HuH-7.5 (cell line): Measurements from ENCODE around the gene AMFR.

ENCODE experiments used
- DNase-seq: peaks from one replicate; pipeline ENCODE4 v3.0.0; 2011; ENCODE audit warnings: low spot score

AMFR gene

DNA sequence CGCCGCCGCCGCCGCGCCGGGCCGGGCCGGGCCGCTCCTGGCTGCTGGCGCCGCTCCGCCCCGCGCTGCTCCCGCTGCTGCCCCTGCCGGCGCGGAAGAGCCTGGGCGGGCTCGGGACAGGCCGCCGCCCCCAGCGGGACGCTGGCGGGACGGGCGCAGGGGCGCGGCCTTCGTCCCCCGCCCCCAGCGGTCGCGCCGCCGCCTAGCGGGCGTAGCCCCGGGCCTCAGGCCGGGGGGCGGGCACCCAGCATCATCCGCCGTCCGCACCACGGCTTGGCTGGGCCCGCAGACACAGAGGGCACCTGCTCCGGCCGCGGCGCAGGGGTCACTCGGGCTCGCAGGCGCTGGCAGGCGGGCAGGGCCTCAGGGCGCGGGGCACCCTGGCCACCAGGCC, at the start of gene AMFR:
TSS of gene AMFR (minus strand) at position 107 of the 394 bp plus-strand sequence. CDS start 218 bp downstream, outside the sequence.
- peak; percentile 71 for DNase-seq

DNA sequence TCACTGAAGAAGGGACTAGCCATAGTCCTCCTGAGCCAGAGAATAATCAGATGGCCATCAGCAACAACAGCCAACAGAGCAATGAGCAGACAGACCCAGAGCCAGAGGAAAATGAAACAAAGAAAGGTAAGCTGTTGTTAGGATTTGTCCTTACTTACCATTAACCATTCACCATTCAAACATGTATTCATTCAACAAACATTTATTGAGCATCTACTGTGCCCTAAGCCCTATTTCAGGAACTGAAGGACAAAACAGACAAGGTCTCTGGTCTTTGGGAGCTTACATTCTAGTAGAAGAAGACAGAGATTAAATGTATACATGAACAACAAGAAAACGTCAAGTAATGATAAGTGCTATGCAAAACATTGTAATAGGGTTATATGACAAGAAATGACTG, 45.3 kb upstream of the AMFR start:
- no peak for DNase-seq

DNA sequence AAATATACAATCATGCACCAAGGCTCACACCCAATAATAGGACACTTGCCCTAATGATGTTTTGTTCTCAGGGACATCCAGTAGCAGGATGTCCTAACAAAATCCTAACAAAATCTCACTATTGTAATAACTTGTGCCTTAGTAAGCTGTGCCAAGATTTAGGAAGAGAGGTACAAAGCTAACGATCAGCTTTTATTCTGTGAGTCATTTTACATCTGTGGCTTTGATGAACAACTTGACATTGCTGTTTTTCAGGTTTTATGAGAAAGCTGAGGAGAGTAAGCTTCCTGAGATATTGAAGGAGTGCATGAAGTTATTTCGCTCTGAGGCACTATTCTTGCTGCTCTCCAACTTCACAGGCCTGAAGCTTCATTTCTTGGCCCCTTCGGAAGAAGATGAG, 44.9 kb upstream of the AMFR start:
- no peak for DNase-seq

DNA sequence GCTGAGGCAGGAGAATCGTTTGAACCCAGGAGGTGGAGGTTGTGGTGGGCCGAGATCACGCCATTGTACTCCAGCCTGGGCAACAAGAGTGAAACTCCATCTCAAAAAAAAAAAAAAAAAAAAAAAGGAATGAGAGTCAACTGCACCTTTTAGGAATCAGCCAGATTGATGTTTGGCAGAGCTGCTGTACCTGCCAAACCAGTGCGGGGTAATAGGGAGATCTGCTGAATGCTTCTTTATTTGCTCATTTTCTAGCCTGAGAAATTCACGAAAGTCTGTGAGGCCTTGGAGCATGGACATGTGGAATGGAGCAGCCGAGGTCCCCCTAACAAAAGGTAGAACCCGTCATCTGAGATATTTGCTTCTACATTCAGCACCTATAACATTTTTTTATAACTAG, 44.4 kb upstream of the AMFR start:
- DNase-seq: no peak

DNA sequence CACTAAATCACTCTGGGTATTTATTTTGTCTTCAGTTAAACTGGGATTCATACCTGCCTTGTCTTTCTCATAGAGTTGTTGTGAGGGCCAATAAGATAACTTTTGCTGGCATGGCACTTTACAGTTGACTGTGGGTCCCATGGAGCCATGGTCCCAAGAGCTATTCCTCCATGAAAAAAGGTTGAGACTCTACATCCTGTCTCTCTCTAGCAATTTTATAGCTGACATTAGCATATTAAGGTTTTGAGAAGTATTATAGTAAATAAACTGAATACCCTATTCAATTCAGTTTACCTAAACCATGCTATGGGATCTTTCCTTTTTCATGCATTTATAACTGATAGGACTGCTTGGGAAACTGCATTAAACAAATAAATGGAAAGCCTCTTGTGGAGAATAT, 43.5 kb upstream of the AMFR start:
- no peak for DNase-seq

DNA sequence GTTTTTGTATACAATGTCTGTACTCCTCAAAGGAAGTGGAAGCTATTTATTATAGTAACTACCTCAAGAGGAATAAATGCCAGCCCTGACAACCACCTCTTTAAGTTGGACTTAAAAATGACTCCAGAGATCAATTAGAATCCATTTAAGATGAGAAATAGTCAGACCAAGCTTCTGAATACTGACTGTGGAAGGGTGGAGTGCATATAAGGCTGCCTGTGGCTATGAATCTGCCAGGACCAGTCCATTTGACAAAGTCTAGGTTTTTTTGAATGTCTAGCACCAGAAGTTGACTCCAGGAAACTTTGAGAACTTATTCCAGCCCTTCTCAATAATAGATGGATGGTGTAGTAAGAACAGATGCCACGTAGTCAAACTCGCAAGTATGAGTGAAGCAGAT, 41.0 kb upstream of the AMFR start:
- no peak for DNase-seq

DNA sequence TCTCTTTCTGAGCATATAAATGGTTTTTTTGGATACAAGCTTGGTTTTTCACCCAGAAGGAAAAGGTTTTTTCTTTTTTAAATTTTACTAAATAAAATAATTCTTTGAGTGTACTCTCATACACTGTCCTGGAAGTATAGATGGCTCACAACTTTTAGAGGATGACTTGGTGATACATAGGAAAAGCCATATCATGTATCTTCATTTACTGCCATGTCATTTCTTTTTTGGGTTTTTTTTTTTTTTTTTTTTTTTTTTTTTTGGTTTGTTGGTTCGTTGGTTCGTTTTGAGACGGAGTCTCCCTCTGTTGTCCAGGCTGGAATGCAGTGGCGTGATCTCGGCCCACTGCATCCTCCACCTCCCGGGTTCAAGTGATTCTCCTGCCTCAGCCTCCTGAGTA, 37.8 kb upstream of the AMFR start:
- no peak for DNase-seq

DNA sequence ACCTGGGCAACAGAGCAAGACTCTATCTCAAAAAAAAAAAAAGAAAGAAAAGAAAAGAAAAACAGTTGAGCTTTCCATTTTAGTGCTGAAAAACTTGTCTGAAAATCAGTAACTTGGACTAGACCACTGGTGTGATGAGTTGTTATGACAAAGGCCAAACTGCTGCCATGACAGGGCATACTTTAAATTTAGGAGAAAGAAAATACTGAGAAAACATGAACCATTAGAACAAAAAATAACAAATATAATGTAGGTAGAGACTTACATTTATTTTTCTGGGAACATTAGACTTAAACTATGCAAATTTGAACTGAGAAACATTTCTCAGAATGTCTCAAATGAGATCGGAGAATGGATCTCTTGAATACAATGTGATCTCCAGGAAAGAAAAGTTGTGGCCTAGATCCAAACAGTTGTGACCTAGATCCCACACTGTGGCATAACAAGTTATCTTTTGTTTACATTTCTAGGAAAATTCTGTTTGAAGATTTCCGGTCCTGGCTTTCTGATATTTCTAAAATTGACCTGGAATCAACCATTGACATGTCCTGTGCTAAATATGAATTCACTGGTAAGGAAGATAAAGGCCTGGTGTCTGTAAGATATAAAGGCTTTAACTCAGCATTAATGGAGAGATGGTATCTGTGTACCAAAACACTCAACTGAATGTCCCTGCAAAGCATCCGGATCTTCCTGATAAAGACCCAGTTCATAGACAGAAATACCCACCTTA, 36.9 kb upstream of the AMFR start:
- no peak for DNase-seq

DNA sequence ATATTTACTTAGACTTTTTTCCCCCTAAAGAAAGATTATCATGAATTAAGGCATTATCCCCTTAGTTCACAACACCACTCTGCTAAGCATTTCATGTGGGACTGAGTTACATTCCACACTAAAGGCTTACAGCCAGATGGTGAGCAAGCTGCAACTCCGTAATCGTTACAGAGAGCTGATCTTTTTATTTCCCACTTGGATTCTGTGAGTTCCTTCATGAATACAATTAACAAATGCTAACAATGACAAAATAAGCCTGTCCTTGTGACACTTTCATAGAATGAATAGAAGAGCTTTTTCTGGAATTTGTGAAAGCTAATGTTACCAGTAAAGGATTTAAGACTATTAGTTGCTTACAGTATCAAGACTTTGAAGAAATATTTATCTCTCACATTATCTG, 34.8 kb upstream of the AMFR start:
- no peak for DNase-seq

DNA sequence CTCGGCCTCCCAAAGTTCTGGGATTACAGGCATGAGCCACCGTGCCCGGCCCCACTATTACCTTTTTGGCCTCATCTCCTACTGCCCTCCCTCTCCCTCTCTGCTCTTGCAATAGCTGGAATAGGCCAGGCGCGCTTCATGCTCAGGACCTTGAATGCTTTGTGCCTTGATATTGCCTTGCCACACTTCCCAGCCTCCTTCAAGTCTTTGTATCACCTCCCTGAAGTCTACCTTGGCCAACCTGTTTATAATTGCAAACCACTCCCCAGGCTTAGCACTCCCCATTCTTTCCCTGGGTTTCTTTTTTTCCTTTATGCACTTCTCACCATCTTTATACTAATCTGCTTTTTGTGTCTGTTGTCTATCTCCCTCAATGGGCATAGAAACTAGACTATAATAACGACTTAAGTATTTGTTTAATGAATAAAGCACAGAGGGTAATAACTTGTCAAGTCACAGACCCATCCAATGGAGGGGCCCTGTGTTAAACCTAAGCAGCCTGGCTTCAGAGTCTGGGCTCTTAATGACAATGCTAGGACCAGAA, 32.7 kb upstream of the AMFR start:
- DNase-seq: no peak

DNA sequence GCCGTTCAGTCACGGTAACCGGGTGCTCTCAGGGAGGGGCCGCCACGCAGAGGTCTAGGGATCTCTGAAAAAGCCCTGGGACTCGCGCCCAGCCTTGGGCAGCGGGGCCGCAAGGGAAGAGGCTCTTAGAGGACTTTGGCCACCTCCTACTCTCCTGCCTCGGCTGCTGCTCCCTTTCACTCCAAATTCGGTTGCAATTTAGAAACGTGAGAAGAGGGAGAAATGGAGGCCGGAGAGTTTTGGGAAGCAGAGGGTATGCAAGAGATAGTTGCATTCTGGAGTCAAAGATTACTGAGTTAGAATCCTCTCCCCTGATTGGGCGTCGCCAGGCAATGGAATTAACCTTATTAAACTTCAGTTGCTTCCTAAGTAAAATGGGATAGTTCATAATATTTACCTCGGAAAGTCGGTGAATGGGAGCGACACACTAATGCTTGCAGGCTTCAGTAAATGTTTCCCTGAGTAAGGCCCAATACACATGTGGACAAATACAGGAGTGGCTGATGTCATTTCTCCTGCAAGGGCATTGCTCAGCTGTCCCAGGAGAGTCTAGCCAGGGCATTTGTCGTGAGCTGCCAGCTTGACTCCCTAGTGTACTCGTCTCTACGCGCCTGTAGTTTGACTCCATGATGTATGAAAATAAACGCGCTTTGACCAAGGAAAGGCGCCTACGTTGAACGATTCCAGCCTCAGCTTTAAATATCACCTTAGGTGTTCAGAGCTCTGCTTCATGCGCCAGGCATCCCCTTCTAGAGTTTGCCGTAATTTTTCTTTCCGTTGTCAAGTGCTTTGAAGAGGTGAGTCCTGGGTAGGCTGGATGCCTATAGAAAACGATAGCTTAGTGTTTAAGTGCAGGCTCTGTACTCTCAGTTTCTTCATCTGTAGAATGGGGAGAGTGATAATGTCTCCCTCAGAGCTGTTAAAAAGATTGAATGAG, 26.7 kb upstream of the AMFR start:
- DNase-seq: no peak

DNA sequence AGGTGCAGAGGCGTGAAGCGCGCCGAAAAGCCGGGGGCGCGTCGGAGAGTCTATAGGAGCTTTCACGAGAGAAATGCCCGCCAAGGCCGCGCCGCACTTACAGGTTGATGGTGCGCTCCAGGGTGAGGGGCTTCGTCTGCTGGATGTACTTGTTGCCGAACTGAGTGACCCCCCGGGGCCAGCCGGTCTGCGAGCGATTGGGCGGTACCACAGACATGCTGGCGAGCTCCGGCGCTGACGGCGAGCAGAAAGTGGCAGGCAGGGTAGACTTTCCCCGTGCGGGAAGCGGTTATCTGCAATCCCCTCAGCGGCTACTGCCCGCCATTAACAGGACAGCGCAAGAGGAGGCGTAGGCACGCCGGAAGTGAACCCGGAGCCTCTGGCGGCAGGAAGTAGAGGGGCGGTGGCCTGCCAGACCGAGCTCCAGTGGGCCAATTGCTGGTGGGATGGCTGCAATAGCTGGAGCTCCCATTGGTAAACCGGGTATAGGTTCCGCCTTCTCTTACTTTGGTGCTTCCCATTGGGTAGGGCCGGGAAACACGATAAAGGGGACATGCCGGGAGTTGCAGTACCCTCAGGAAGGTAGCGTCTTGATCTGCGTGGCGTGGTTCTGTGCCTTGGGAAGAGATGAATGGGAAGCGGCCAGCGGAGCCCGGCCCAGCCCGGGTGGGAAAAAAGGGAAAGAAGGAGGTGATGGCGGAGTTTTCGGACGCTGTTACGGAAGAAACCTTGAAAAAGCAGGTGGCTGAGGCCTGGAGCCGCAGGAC, 25.8 kb upstream of the AMFR start, which contains the start of the genes NUDT21 and OGFOD1:
TSS of gene NUDT21 (minus strand) at position 347 of the 767 bp plus-strand sequence. CDS start at position 217, 130 bp downstream.
TSS of gene OGFOD1 (plus strand) at position 569 of the 767 bp plus-strand sequence. CDS start at position 628, 59 bp downstream.
- DNase-seq: peak; percentile 83

DNA sequence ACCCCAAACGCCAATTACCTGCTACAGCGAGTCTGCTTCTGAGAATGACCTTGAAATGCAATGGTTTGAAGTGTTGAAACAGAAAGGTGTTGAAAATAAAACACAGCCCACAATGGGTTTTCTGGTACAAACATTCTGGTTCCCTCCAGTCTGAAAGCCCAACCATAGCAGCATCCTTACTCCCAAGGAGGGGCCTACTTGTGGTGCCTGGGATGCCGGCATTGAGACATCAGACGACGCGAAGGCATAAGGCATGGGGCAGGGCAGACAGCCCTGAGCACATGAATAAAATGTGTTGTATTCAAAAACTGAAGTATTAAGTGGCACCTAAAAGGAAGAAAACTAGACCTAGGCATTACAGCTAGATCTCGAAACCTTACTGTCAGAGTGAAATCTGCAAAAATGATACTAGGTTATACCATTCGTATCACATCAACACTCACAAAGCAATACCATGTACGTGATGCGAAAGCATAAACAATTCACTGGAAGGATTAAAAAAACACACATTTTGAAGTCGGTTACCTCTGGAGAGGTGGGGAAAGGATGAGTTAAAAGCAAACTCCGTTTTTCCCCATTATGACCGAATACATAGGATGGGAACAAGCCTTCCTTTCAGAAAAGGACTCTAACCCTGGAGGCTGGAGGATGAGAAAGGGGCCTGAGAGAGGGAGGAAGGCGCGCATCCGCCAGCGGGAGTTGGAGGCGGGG, 25.1 kb upstream of the AMFR start:
- no peak for DNase-seq

DNA sequence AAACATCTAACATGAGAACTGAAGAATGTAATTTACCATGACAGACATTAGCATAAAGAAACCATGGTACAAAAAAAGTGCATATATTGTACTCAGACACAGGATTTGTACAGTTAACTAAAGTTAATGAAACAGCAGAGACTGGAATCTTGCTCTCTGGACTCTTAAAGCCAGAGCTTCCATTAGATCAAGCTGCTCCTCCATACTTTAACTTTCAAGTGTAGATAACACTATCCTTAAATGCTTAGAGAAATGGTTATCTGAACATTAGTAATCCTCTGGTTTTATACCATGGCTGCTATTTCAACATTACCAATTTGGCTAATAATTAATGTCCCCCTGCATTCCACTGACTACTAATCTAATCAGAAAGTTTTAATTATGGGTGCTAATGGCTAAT, 22.7 kb upstream of the AMFR start:
- DNase-seq: no peak

DNA sequence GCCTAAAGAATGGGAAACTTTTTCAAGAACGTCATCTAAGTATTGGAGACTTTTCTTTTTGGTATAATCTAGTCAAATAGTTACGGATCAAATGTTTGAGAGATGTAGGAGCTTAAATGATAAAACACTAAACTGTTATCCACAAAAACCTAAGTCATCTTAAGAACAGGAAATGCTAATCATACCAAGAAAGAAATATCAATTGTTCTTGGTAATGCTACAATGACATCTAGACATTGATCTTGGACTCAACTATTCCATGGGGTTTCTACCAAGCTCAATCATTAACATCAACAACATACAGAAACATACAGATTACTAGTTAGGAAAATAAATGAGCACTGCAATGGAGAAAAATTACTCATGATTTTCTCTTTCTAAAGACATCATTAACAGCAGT, 21.9 kb upstream of the AMFR start:
- DNase-seq: no peak

DNA sequence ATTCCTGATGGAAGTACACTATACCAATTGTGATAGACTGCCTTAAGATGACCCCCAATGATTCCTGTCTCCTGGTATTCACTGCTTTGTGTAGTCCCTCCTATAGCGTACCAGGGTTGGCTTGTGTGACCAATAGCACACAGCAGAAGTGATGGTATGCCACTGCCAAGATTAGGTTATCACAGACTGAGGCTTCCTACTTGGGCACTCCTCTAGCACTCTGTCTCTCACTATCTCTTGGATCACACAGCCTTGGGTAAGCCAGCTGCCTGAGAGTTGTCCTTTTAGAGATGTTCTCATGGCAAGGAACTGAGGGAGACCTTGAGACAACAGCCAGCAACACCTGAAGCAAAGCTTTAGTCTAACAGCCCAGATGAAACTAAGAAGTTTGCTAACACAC, 12.7 kb upstream of the AMFR start:
- no peak for DNase-seq

DNA sequence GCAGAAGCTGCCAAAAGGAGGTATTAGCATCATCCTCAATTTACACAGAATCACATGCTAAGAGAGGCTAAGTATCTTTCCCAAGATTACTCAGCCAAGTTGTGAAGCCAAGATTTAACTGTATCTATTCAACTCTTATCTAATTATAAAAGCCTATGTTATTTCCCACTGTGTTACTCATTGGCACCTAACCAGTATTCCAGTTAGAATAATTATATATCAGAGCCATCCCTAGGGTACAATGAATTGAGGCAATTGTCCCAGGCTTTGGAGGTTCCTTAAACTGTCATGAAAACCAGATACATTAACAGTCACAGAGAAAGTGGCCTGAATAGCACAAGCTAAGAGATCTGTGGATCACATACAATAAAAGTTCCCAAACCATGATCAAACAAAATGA, 10.9 kb upstream of the AMFR start:
- no peak for DNase-seq

DNA sequence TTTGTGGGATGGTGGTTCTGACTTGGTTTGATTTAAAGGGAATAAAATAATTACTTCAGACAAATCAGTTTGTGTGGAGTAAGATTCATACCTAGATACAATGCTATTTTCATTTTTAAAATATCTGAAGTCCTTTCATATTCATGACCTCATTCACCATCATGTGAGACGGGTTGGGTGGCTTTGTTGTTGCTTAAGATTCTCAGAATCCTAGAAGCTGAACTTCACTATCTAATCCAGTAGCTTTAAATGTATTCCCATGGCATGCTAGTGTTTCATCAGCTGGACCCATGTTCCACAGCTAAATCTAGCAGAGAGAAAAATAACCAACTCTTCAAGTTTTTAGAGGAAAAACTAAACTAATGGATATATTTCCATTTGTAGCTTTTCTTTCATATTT, 2.7 kb upstream of the AMFR start:
- no peak for DNase-seq

DNA sequence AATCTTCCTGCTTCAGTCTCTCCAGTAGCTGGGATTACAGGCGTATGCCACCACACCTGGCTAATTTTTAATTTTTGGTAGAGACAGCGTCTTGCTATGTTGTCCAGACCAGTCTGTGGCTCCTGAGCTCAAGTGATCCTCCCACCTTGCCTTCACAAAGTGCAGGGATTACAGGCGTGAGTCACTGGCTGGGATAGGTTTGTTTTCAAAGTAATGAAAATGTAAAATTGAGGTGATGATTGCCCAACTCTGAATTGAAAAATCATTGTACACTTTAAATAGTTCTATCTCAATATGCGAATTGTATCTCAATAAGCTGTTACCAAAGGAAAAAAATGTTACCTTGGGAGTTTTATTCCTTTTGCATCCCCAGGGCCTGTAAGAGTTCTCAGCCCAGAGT, 1.2 kb upstream of the AMFR start:
- no peak for DNase-seq

DNA sequence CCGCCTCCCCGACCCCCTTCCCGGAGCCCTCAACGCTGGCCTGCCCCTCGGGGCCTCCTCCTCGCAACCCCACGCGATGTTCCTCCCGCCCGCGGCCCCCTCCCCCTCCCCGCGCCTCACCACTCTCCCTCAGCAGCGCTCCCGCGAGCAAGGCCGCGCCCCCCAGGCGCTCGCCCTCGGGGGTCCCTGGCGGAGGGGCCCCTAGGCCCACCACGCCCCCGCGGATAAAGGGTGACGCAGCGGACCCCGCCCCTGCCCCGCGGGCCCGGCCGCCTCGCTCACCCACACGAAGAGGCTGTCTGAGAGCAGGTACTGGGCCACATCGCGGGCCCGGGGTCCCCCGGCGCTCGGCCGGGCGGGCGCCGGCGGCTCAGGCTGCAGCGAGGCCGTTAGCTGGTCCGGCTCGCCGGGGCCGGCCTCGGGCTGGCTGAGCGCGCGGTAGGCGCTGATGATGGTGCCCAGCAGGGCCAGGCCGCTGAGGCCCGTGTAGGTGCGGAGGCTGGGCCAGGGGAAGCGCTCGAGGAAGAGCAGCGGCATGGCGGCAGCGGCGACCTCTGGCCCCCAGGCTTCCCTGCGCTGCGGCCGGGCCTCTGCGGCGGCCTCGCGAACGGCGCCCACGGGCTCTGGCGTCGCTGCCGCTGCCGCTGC, 430 bp downstream of the AMFR start:
- no peak for DNase-seq

DNA sequence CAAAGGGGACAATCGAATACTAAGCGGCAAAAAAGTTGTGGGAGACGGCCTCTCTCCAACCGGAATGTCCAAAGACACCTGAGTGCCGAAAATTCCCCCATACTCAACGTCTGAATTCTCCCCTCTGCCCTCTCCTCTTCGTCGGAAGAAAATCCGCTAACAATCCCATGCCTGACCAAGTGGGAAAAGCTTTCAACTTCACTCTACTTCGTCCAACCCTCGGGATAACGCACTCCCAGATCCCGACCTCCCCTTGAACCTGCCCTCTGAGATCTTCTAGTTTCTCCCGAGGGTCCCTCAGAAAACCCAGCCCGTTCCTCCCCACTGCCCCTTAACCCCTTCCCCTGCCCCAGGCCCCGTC, 961 bp downstream of the AMFR start:
- DNase-seq: no peak
